ENCODE measurements around the gene FAM114A1. TPM values are rescaled to one million over a fixed set of nuclear protein-coding genes. Genes with fewer than 3 reads are reported as not detected.

FAM114A1 gene
- total RNA-seq, 2 donors from 2014 or later, result 19.3 to 39.3 TPM

- TF ChIP-seq, protein P1, sequence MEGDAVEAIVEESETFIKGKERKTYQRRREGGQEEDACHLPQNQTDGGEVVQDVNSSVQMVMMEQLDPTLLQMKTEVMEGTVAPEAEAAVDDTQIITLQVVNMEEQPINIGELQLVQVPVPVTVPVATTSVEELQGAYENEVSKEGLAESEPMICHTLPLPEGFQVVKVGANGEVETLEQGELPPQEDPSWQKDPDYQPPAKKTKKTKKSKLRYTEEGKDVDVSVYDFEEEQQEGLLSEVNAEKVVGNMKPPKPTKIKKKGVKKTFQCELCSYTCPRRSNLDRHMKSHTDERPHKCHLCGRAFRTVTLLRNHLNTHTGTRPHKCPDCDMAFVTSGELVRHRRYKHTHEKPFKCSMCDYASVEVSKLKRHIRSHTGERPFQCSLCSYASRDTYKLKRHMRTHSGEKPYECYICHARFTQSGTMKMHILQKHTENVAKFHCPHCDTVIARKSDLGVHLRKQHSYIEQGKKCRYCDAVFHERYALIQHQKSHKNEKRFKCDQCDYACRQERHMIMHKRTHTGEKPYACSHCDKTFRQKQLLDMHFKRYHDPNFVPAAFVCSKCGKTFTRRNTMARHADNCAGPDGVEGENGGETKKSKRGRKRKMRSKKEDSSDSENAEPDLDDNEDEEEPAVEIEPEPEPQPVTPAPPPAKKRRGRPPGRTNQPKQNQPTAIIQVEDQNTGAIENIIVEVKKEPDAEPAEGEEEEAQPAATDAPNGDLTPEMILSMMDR (conservative IDR thresholded peaks at IDR 0.05), result no peak
- Mint-ChIP-seq H3K36me3 (ENCODE audit: low read depth) (peaks cover 12% of the 10 kb centered on the region), H3K4me3 (no peak overlapping the region), H3K4me1 (no peaks in the 10 kb centered on the region), H3K9me3 (no peaks in the 10 kb centered on the region), H3K27me3 (ENCODE audit: insufficient read depth) (no peaks in the 10 kb centered on the region), H3K27ac (no peak overlapping the region)
- Histone ChIP-seq H3K4me3 (ENCODE audit: low read length) (no peak overlapping the region), H3K4me1 (ENCODE audit: control insufficient read depth, insufficient read depth, low read length) (no peaks in the 10 kb centered on the region), H3K9ac (ENCODE audit: extremely low read depth, low read length, poor library complexity, severe bottlenecking) (no peak overlapping the region), H3K27me3 (ENCODE audit: control insufficient read depth, insufficient read depth, low read length, poor library complexity, severe bottlenecking) (no peaks in the 10 kb centered on the region), H3K36me3 (ENCODE audit: control insufficient read depth, insufficient read depth, low read length) (peaks cover 17% of the 10 kb centered on the region), H3K9me3 (ENCODE audit: control insufficient read depth, low read length) (no peaks in the 10 kb centered on the region), H3K27ac (ENCODE audit: low read depth, low read length) (no peak overlapping the region)
- 82 to 84% methylated on average over 6 to 9 of the region's 9 CpGs for WGBS, 2 experiments (ENCODE audit: insufficient coverage in 1 of 2, insufficient read length in 1 of 2)
- no peak for DNase-seq
Observed at GRCh38 chr4:38944440-38944839, 76.8 kb downstream of the FAM114A1 start.

DNA sequence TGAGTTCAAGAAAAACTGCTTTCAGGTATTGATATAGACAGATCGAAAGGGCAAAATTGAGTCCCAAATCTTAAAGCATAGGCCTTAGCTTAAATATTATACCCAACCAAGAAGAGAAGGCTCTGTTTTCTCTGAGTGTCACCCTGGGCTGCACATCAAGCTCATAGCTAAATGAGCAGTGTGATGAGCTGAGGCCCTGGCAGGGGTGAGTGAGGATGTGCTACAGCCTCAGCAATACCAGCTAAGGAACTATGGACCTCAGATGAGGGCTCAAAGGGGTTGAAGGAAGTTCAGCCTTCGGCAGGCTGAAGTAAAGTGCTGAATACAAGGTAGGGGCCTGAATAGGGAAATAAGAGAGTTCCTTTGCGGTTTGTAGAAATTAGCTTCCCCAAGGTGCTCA, 79.3 kb downstream of the FAM114A1 start:
- no peaks in the 10 kb centered on the region for H3K27me3 ChIP-seq (ENCODE audit: control insufficient read depth, insufficient read depth, low read length, poor library complexity, severe bottlenecking)
- H3K9me3 ChIP-seq (ENCODE audit: control insufficient read depth, low read length), result no peaks in the 10 kb centered on the region
- no peak overlapping the region for H3K4me3 Mint-ChIP-seq
- H3K27ac ChIP-seq (ENCODE audit: low read depth, low read length), result no peak overlapping the region
- TF ChIP-seq, protein P1 (conservative IDR thresholded peaks at IDR 0.05), result no peak
- no peak overlapping the region for H3K4me3 ChIP-seq (ENCODE audit: low read length)
- peaks cover 7% of the 10 kb centered on the region for H3K36me3 Mint-ChIP-seq (ENCODE audit: low read depth)
- H3K9me3 Mint-ChIP-seq, result no peaks in the 10 kb centered on the region
- no peaks in the 10 kb centered on the region for H3K27me3 Mint-ChIP-seq (ENCODE audit: insufficient read depth)
- peaks cover 12% of the 10 kb centered on the region for H3K36me3 ChIP-seq (ENCODE audit: control insufficient read depth, insufficient read depth, low read length)
- 89% methylated on average over 2 to 3 of the region's 3 CpGs for WGBS, 2 experiments (ENCODE audit: insufficient coverage in 1 of 2, insufficient read length in 1 of 2)
- H3K4me1 ChIP-seq (ENCODE audit: control insufficient read depth, insufficient read depth, low read length), result no peaks in the 10 kb centered on the region
- DNase-seq, result no peak
- H3K9ac ChIP-seq (ENCODE audit: extremely low read depth, low read length, poor library complexity, severe bottlenecking), result no peak overlapping the region
- H3K27ac Mint-ChIP-seq, result no peak overlapping the region
- H3K4me1 Mint-ChIP-seq, result no peaks in the 10 kb centered on the region

- TF ChIP-seq, protein P1 (conservative IDR thresholded peaks at IDR 0.05), result no peak
- H3K4me1 Mint-ChIP-seq, result no peaks in the 10 kb centered on the region
Observed at GRCh38 chr4:38948551-38948950, 80.9 kb downstream of the FAM114A1 start.

More at GRCh38 chr4:38948551-38948950, 80.9 kb downstream of the FAM114A1 start:
- Histone ChIP-seq H3K9ac (ENCODE audit: extremely low read depth, low read length, poor library complexity, severe bottlenecking) (no peak overlapping the region), H3K4me1 (ENCODE audit: control insufficient read depth, insufficient read depth, low read length) (no peaks in the 10 kb centered on the region), H3K36me3 (ENCODE audit: control insufficient read depth, insufficient read depth, low read length) (peaks cover 7% of the 10 kb centered on the region), H3K27me3 (ENCODE audit: control insufficient read depth, insufficient read depth, low read length, poor library complexity, severe bottlenecking) (no peaks in the 10 kb centered on the region), H3K9me3 (ENCODE audit: control insufficient read depth, low read length) (no peaks in the 10 kb centered on the region), H3K4me3 (ENCODE audit: low read length) (no peak overlapping the region), H3K27ac (ENCODE audit: low read depth, low read length) (no peak overlapping the region)
- no peak overlapping the region for H3K27ac Mint-ChIP-seq
- no peaks in the 10 kb centered on the region for H3K9me3 Mint-ChIP-seq
- no peak overlapping the region for H3K4me3 Mint-ChIP-seq
- DNase-seq, result no peak
- peaks cover 7% of the 10 kb centered on the region for H3K36me3 Mint-ChIP-seq (ENCODE audit: low read depth)
- 93 to 100% methylated on average over 2 of the region's 2 CpGs for WGBS, 2 experiments (ENCODE audit: insufficient coverage in 1 of 2, insufficient read length in 1 of 2)
- H3K27me3 Mint-ChIP-seq (ENCODE audit: insufficient read depth), result no peaks in the 10 kb centered on the region

All from endodermal cell (in vitro differentiated cells).